ENCODE data around the gene RAMP2.

RAMP2 gene

DNA sequence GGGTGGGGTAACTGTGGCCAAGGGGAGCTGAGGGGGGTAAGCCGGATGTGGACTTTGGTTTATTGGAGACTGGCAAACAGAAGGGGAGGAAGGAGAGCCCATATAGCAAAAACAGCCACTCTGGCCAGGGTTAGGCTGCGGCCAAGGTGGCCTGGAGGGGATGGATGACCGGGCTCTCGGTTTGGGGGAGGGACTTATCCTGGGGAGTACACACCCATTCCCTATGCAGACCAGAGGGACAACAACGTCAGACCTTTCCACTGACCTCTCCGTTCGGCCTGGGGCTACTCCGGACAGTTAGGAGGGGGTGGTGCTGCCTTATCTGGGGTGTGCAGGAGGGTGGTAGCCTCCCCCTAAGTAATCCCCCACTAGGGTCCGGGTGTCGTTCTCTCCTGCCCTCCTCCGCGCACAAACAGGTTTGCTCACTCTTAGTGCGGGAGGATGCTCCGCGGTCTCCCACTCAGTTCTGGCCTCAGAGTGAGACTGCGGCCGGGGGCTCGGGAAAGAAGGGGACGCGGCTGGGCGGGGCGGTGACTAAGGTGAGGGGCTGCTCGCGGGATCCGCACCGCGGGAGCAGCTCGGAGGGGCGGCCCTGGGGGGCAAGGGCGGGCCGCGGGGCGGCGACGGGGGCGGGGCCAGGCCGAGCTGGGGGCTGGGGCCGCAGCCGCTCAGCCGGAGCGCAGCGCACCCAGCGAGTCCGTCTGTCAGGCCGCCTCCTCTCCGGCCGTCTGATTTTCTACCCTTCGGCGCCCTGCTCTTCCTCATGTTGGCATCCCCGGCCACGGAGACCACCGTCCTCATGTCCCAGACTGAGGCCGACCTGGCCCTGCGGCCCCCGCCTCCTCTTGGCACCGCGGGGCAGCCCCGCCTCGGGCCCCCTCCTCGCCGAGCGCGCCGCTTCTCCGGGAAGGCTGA lies 19.2 kb downstream of the RAMP2 start, which contains the start of gene WNK4:
WNK4 (plus strand) TSS at position 675 of the 915 bp plus-strand sequence; CDS start at position 764, 89 bp downstream.
- H2AFZ ChIP-seq (ENCODE audit: low read length), result no peak within 1 kb of the TSS
- peaks cover 9% of the 10 kb centered on the region for H3K4me1 ChIP-seq (ENCODE audit: low read length)
- no peak within 1 kb of the TSS for H3K27ac ChIP-seq (ENCODE audit: low read length)
- no peaks in the 10 kb centered on the region for H3K9me3 ChIP-seq (replicated peaks; ENCODE audit: insufficient read depth, low read length)
- H3K9me2 ChIP-seq (replicated peaks; ENCODE audit: insufficient read depth, low read length), result no peaks in the 10 kb centered on the region
- H4K20me1 ChIP-seq (ENCODE audit: insufficient read depth, low read length), result no peaks in the 10 kb centered on the region
- no peaks in the 10 kb centered on the region for H3F3A ChIP-seq (ENCODE audit: insufficient read depth, low read length)
- no peak for DNase-seq
- no peak within 1 kb of the TSS for H3K4me3 ChIP-seq (ENCODE audit: low read length)
- peaks cover 45% of the 10 kb centered on the region for H3K27me3 ChIP-seq (replicated peaks; ENCODE audit: insufficient read depth, low read length)
- no peaks in the 10 kb centered on the region for H3K36me3 ChIP-seq (replicated peaks; ENCODE audit: insufficient read depth, low read length)
- no peak for TF ChIP-seq EZH2phosphoT487 (IDR thresholded peaks at IDR 0.05; ENCODE audit: low read length)
- H3K9ac ChIP-seq (ENCODE audit: low read length), result no peak within 1 kb of the TSS
- H3K4me2 ChIP-seq (ENCODE audit: low read depth, low read length), result no peak within 1 kb of the TSS
- H3K79me2 ChIP-seq (ENCODE audit: low read length), result no peaks in the 10 kb centered on the region

DNA sequence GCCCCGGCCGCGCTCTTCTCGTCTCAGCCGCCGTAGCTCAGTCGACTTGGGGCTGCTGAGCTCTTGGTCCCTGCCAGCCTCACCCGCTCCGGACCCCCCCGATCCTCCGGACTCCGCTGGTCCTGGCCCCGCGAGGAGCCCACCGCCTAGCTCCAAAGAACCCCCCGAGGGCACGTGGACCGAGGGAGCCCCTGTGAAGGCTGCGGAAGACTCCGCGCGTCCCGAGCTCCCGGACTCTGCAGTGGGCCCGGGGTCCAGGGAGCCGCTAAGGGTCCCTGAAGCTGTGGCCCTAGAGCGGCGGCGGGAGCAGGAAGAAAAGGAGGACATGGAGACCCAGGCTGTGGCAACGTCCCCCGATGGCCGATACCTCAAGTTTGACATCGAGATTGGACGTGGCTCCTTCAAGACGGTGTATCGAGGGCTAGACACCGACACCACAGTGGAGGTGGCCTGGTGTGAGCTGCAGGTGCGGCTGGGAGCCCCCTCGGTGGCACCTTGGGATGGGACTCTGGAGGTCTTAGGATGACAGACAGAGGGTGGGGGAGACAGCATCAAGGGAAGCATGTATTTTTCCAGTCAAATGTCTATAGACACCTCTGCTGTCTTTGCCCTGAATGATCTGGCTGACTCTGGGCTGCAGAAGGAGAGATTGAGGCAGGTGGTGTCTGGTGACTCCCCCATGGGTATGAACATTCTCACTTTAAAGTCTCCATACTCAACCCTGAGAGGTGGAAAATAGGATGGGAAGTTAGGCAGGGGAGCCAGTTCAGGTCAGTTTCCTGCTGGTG lies 20.0 kb downstream of the RAMP2 start:
- Histone ChIP-seq H3K27ac (ENCODE audit: low read length) (no peak overlapping the region), H3K4me1 (ENCODE audit: low read length) (peaks cover under 1% of the 10 kb centered on the region; the same call in 1 of the 2 replicates), H3K36me3 (replicated peaks; ENCODE audit: insufficient read depth, low read length) (no peaks in the 10 kb centered on the region), H3K4me2 (ENCODE audit: low read depth, low read length) (no peak overlapping the region), H3K9me2 (replicated peaks; ENCODE audit: insufficient read depth, low read length) (no peaks in the 10 kb centered on the region), H3K4me3 (ENCODE audit: low read length) (no peak overlapping the region), H3F3A (ENCODE audit: insufficient read depth, low read length) (no peaks in the 10 kb centered on the region), H4K20me1 (ENCODE audit: insufficient read depth, low read length) (no peaks in the 10 kb centered on the region), H2AFZ (ENCODE audit: low read length) (no peak overlapping the region), H3K9ac (ENCODE audit: low read length) (no peak overlapping the region), H3K9me3 (replicated peaks; ENCODE audit: insufficient read depth, low read length) (no peaks in the 10 kb centered on the region), H3K27me3 (replicated peaks; ENCODE audit: insufficient read depth, low read length) (peaks cover 54% of the 10 kb centered on the region), H3K79me2 (ENCODE audit: low read length) (no peaks in the 10 kb centered on the region)
- DNase-seq, result no peak
- TF ChIP-seq, protein P1, sequence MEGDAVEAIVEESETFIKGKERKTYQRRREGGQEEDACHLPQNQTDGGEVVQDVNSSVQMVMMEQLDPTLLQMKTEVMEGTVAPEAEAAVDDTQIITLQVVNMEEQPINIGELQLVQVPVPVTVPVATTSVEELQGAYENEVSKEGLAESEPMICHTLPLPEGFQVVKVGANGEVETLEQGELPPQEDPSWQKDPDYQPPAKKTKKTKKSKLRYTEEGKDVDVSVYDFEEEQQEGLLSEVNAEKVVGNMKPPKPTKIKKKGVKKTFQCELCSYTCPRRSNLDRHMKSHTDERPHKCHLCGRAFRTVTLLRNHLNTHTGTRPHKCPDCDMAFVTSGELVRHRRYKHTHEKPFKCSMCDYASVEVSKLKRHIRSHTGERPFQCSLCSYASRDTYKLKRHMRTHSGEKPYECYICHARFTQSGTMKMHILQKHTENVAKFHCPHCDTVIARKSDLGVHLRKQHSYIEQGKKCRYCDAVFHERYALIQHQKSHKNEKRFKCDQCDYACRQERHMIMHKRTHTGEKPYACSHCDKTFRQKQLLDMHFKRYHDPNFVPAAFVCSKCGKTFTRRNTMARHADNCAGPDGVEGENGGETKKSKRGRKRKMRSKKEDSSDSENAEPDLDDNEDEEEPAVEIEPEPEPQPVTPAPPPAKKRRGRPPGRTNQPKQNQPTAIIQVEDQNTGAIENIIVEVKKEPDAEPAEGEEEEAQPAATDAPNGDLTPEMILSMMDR (IDR thresholded peaks at IDR 0.05; ENCODE audit: low read length), result no peak

DNA sequence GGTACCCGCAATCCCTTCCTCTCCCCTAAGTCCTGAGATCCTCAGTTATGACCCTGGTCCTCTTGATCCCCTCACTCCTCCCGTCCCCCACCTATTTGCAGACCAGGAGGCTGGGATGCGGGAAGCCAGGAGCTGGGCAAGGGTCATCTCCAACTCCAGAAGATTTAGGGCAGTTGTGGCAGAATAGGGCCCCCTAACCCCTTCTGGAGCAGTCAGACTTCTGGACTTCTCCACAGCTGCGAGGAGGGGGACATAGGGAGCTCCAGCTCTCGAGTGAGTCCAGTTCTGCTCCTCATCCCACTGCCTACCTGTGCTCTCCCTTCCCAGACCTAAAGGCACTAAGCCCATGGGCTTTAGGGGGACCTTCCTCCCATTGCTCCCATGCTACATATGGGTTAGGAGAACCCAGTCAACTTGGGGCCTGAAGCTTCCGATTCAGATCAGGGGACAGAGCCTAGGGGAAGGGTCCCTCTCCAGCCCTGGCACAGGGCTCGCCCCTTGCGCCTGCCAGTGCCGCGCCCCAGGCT lies 20.7 kb downstream of the RAMP2 start:
- no peak for DNase-seq
- TF ChIP-seq EZH2 (optimal IDR thresholded peaks at IDR 0.05; ENCODE audit: low read depth, low read length), result no peak
- no peak for TF ChIP-seq EZH2phosphoT487 (IDR thresholded peaks at IDR 0.05; ENCODE audit: low read length)
- TF ChIP-seq, protein P1 (IDR thresholded peaks at IDR 0.05; ENCODE audit: low read length), result no peak
- no peaks in the 10 kb centered on the region for H3K36me3 ChIP-seq (replicated peaks; ENCODE audit: insufficient read depth, low read length)
- H3K9me2 ChIP-seq (replicated peaks; ENCODE audit: insufficient read depth, low read length), result no peaks in the 10 kb centered on the region
- no peaks in the 10 kb centered on the region for H3K9me3 ChIP-seq (replicated peaks; ENCODE audit: insufficient read depth, low read length)
- H3K4me2 ChIP-seq (ENCODE audit: low read depth, low read length), result no peak overlapping the region
- H3K79me2 ChIP-seq (ENCODE audit: low read length), result no peaks in the 10 kb centered on the region
- no peak overlapping the region for H3K27ac ChIP-seq (ENCODE audit: low read length)
- H3K9ac ChIP-seq (ENCODE audit: low read length), result no peak overlapping the region
- H2AFZ ChIP-seq (ENCODE audit: low read length), result no peak overlapping the region
- H3K4me1 ChIP-seq (ENCODE audit: low read length), result no peaks in the 10 kb centered on the region
- peaks cover 60% of the 10 kb centered on the region for H3K27me3 ChIP-seq (replicated peaks; ENCODE audit: insufficient read depth, low read length)
- no peaks in the 10 kb centered on the region for H4K20me1 ChIP-seq (ENCODE audit: insufficient read depth, low read length)
- H3K4me3 ChIP-seq (ENCODE audit: low read length), result no peak overlapping the region
- no peaks in the 10 kb centered on the region for H3F3A ChIP-seq (ENCODE audit: insufficient read depth, low read length)
